Vagina (tissue), 2 donors: ENCODE measurements around the gene LHPP. TPM values are rescaled to one million over a fixed set of nuclear protein-coding genes. Genes with fewer than 3 reads are reported as not detected.

Experiments used
- DNase-seq, 2 donors: peaks; one replicate each; pipeline ENCODE4 v3.0.0-alpha.2; 2017; ENCODE audit errors: extremely low spot score in 2 of 2
- H3K27ac ChIP-seq: fragments of 200-600 bp; sonication (generic); one replicate; pipeline ENCODE4 v1.5.1; 2019
- H3K27me3 ChIP-seq: fragments of 200-600 bp; sonication (generic); one replicate; pipeline ENCODE4 v1.5.1; 2019
- H3K36me3 ChIP-seq, 2 donors: fragments of 200-600 bp; sonication (generic); one replicate each; pipeline ENCODE4 v1.5.1; 2017 to 2019
- H3K4me1 ChIP-seq: fragments of 200-600 bp; sonication (generic); one replicate; pipeline ENCODE4 v1.5.1; 2019
- H3K4me3 ChIP-seq, 2 donors: fragments of 200-600 bp; sonication (generic); 1 replicate in 1 of 2; 2 replicates in 1 of 2; pipeline ENCODE4 v1.5.1; 2016 to 2019
- H3K9me3 ChIP-seq: fragments of 200-600 bp; sonication (generic); one replicate; pipeline ENCODE4 v1.5.1; 2019
- CTCF ChIP-seq, 3 experiments: fragments of 450-650 bp in 2 of 3; fragments of 200-600 bp in 1 of 3; sonication (generic) in 1 of 3; IDR thresholded peaks; one replicate each; pipeline ENCODE4 v1.5.1; 2017 to 2019; ENCODE audit warnings: antibody characterized with exemption in 3 of 3, mild to moderate bottlenecking in 2 of 3, moderate library complexity in 2 of 3
- POLR2A ChIP-seq, 2 donors: fragments of 450-650 bp; IDR thresholded peaks; one replicate each; pipeline ENCODE4 v1.6.1; 2017; ENCODE audit warnings: antibody characterized with exemption in 2 of 2, mild to moderate bottlenecking in 2 of 2, moderate library complexity in 2 of 2
- POLR2AphosphoS5 ChIP-seq, 2 donors: sonication (generic); formaldehyde crosslinking; IDR thresholded peaks; one replicate each; pipeline ENCODE4 v1.9.0; 2017; ENCODE audit warnings: antibody characterized with exemption in 2 of 2, mild to moderate bottlenecking in 2 of 2, low read depth in 1 of 2; ENCODE audit not compliant: insufficient read depth in 1 of 2
- intact Hi-C: fragments of 100-400 bp; cut with DNase I; formaldehyde crosslinking; loops from one replicate; pipeline ENCODE4 v1.15.1; 2023
- total RNA-seq: library from RNA; depleted of rRNA; stranded (reverse); fragments of >200 nt; gene quantifications from one replicate; pipeline ENCODE4 v1.2.3, GENCODE V29; 2016

LHPP gene
- total RNA-seq, 1 donor from 2014 or later, result 20.1 TPM

DNA sequence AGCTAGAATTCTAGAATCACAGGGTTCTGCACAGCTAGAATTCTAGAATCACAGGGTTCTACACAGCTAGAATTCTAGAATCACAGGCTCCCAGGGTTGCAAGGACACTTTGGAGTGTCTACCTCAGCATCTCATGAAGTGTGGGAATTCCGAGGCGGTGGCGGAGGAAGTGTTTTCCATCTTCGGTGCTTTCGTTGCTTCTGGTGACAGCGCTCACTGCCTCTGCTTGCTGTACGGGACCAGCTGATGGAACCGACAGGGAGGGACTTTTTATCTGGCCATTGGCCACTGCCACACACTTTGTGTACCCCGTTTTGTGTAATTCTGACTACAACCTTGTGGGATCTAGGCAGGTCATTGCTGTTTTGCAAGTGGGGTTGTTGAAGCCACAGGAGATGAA is 29.5 kb downstream of the LHPP start:
- peaks cover 5% of the 10 kb centered on the region for H3K4me1 ChIP-seq
- H3K27me3 ChIP-seq, result no peaks in the 10 kb centered on the region
- H3K36me3 ChIP-seq, result no peaks in the 10 kb centered on the region
- intact Hi-C loops, result no loop called here
- TF ChIP-seq POLR2A (IDR thresholded peaks at IDR 0.05), result no peak
- TF ChIP-seq CTCF (IDR thresholded peaks at IDR 0.05), result no peak
- TF ChIP-seq POLR2AphosphoS5 (IDR thresholded peaks at IDR 0.05; ENCODE audit: insufficient read depth in 1 of 2, low read depth in 1 of 2), result no peak
- H3K27ac ChIP-seq, result no peak overlapping the region
- no peaks in the 10 kb centered on the region for H3K9me3 ChIP-seq
- no peak overlapping the region for H3K4me3 ChIP-seq
- no peak for DNase-seq

DNA sequence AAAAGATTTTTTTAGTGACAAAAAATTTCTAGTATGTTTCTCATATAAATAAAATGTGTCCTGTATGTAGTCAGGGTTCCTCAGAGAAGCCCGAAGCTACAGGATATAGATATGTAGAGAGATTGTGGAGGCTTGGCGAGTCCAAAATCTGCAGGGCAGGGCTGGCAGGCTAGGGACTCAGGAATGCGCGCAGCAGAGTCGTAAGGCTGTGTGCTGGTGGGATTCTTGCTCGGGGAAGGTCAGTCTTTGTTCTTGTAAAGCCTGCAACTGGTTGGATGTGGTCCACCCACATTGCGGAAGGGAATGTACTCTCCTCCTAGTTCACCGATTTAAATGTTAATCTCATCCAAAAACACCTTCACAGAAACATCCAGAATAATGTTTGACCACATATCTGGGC is 30.6 kb downstream of the LHPP start:
- no peak for DNase-seq
- intact Hi-C loops, result no loop called here
- no peaks in the 10 kb centered on the region for H3K36me3 ChIP-seq

DNA sequence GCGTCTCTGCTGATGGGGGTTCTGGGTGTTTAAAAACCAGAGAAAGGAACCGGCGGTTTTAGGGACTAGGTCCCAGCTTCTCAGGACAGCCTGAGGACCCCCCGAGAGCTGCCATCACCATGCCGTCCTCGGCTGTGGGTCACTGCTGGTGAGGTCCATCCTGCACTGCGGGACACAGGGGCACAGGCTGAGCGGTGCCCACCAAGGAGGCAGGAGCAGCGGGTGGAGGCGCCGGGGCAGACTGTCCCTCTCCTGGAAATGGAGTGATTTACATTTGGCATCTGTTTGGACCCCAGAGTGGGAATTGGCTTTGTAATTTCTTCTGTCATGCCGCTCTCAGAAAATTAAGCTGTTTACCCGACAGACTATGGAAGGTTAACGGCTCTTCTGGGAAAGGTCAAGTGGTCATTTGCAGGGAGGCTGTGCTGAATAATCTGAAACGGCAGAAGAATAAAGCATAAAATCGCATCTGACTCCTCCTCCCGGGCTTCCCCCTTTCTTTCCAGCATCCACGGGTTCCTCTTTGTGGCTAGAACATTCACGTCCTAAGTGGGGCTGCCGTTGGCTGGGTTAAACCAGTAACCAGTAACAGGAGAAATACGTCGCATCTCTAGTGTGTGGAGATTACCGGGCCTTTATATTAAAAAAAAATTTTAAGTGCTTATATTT is 31.7 kb downstream of the LHPP start:
- H3K27me3 ChIP-seq, result no peaks in the 10 kb centered on the region
- no peak for TF ChIP-seq POLR2A (IDR thresholded peaks at IDR 0.05)
- no peak for TF ChIP-seq CTCF (IDR thresholded peaks at IDR 0.05)
- no peak for TF ChIP-seq POLR2AphosphoS5 (IDR thresholded peaks at IDR 0.05; ENCODE audit: insufficient read depth in 1 of 2, low read depth in 1 of 2)
- DNase-seq, result no peak
- intact Hi-C loops, result no loop called here
- H3K4me3 ChIP-seq, result no peak overlapping the region
- H3K36me3 ChIP-seq, result no peaks in the 10 kb centered on the region
- H3K27ac ChIP-seq, result no peak overlapping the region
- H3K4me1 ChIP-seq, result peaks cover 5% of the 10 kb centered on the region
- H3K9me3 ChIP-seq, result no peaks in the 10 kb centered on the region

More for the DNA sequence above, 30.6 kb downstream of the LHPP start:
- Histone ChIP-seq H3K4me1 (peaks cover 5% of the 10 kb centered on the region), H3K27ac (no peak overlapping the region), H3K9me3 (no peaks in the 10 kb centered on the region), H3K27me3 (no peaks in the 10 kb centered on the region), H3K4me3 (no peak overlapping the region)
- no peak for TF ChIP-seq CTCF (IDR thresholded peaks at IDR 0.05)
- no peak for TF ChIP-seq POLR2AphosphoS5 (IDR thresholded peaks at IDR 0.05; ENCODE audit: insufficient read depth in 1 of 2, low read depth in 1 of 2)
- TF ChIP-seq POLR2A (IDR thresholded peaks at IDR 0.05), result no peak

DNA sequence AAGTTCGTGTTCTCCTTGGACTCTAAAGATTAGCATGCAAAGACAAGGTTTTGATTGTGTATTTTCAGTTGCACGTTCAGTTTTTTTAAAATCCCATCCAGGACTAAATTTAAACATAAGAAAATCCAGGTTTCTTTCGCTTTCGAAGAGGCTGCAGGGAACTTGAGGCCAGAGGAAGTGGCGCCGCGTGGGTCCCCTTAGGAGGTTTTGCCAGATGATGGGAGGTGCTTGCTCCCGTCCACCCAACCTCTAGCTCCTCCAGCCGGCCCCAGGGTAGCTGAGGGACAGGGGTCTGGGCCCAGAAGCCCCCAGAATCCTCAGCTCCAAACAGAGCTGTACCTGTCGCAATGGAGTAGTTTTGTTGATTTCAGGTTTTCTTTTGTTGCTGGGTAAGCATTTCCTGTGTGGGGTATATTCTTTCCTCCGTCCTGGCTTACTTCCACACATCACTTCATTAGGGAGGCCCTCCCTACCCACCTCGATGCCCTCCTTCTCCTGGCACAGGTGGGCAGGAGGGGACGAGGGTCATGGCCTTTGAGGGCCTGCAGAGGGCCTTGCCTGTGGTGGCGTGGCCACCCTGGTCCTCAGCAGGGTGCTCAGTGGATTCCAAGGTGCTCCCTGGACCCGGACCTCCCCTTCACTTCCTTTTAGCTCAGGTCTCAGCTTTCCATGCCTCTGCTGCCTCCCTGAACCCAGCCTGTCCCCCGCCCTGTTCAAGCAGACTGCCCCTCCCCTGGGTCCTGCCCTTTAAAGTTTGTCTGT is 32.6 kb downstream of the LHPP start:
- no peaks in the 10 kb centered on the region for H3K36me3 ChIP-seq
- no peak for DNase-seq
- TF ChIP-seq CTCF (IDR thresholded peaks at IDR 0.05) (no peak), POLR2AphosphoS5 (IDR thresholded peaks at IDR 0.05; ENCODE audit: insufficient read depth in 1 of 2, low read depth in 1 of 2) (no peak), POLR2A (IDR thresholded peaks at IDR 0.05) (no peak)
- peaks cover 5% of the 10 kb centered on the region for H3K4me1 ChIP-seq
- no peak overlapping the region for H3K4me3 ChIP-seq
- H3K27me3 ChIP-seq, result no peaks in the 10 kb centered on the region
- H3K27ac ChIP-seq, result no peak overlapping the region
- H3K9me3 ChIP-seq, result no peaks in the 10 kb centered on the region
- intact Hi-C loops, result no loop called here

DNA sequence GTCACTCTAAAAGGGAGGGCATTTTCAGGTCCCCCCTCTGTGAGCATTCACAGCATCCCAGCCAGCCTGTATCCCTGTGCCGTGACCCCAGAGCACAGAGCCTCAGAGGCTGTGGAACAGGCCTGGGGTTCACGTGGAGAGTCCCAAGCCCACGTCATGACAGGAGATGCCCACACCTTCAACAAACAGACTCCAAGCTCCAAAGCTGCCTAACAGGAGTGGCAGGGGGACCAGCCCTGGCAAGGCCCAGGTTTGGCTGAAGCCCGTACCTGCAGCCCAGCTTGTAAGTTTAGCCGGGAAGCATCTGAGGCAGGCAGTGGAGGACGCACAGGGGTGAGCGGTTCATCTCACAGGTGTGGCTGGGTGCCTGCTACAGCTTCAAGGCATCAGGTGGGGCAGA is 33.5 kb downstream of the LHPP start:
- no peak overlapping the region for H3K4me3 ChIP-seq
- TF ChIP-seq POLR2AphosphoS5 (IDR thresholded peaks at IDR 0.05; ENCODE audit: insufficient read depth in 1 of 2, low read depth in 1 of 2) (peak in 1 of 2 donors; percentile 25), CTCF (IDR thresholded peaks at IDR 0.05) (no peak)
- intact Hi-C loops, result no loop called here
- H3K27ac ChIP-seq, result no peak overlapping the region
- H3K9me3 ChIP-seq, result no peaks in the 10 kb centered on the region
- peaks cover 5% of the 10 kb centered on the region for H3K4me1 ChIP-seq
- H3K36me3 ChIP-seq, result no peaks in the 10 kb centered on the region
- no peaks in the 10 kb centered on the region for H3K27me3 ChIP-seq
- DNase-seq, result no peak
